OCI-LY7 (cell line): ENCODE results near the gene TP53I11. TPM values are rescaled to one million over a fixed set of nuclear protein-coding genes. Genes with fewer than 3 reads are reported as not detected.
A peak's percentile ranks its signal among the peaks of the same experiment; 100 is the strongest.

Source experiments
- BruUV-seq: library from RNA; stranded (reverse); fragments of 400-500 nt; replicated peaks from 2 replicates; lab custom pipeline; 2021; lab: Mats Ljungman, UMichigan
- CTCF ChIA-PET: fragments of 300-600 bp; sonication (Branson Sonifier 250); formaldehyde crosslinking; loops from one replicate; lab custom pipeline; 2022; ENCODE audit warnings: antibody characterized with exemption; ENCODE audit not compliant: unreplicated experiment; lab: Charles Lee
- POLR2A ChIA-PET: fragments of 300-600 bp; sonication (Branson Sonifier 250); formaldehyde crosslinking; loops from one replicate; lab custom pipeline; 2022; ENCODE audit warnings: antibody characterized with exemption; lab: Charles Lee
- DNase-seq: peaks from one replicate; pipeline ENCODE4 v3.0.0-alpha.2; 2015; ENCODE audit warnings: low spot score
- H2AFZ ChIP-seq: fragments of 200-600 bp; sonication (generic), shearing (Covaris generic); 2 replicates; pipeline ENCODE4 v1.6.1; 2014; ENCODE audit warnings: mild to moderate bottlenecking, antibody characterized with exemption, low read length, moderate library complexity
- H3K27ac ChIP-seq: fragments of 200-600 bp; sonication (generic); 2 replicates; pipeline ENCODE4 v1.5.1; 2014; ENCODE audit warnings: mixed run types, low read depth, mild to moderate bottlenecking, moderate library complexity, low read length, inconsistent platforms; ENCODE audit not compliant: poor library complexity, severe bottlenecking
- H3K36me3 ChIP-seq: fragments of 200-600 bp; sonication (generic); 2 replicates; pipeline ENCODE4 v1.6.1; 2014; ENCODE audit warnings: mild to moderate bottlenecking, antibody characterized with exemption, low read length, moderate library complexity, mixed read lengths; ENCODE audit not compliant: insufficient read depth
- H3K4me1 ChIP-seq: fragments of 200-600 bp; sonication (generic); 2 replicates; pipeline ENCODE4 v1.5.1; 2014; ENCODE audit warnings: mild to moderate bottlenecking, low read length; ENCODE audit not compliant: insufficient read depth, poor library complexity, severe bottlenecking
- H3K4me2 ChIP-seq: fragments of 200-600 bp; sonication (generic); 2 replicates; pipeline ENCODE4 v1.6.1; 2014; ENCODE audit warnings: mild to moderate bottlenecking, low read length
- H3K4me3 ChIP-seq: fragments of 200-600 bp; sonication (generic); 2 replicates; pipeline ENCODE4 v1.5.1; 2014; ENCODE audit warnings: mild to moderate bottlenecking, low read depth, low read length; ENCODE audit not compliant: poor library complexity, severe bottlenecking
- H3K79me2 ChIP-seq: fragments of 200-600 bp; sonication (generic); 2 replicates; pipeline ENCODE4 v1.6.1; 2016; ENCODE audit warnings: low read depth, mild to moderate bottlenecking, low read length, moderate library complexity, mixed read lengths; ENCODE audit not compliant: insufficient read depth
- H3K9me2 ChIP-seq: fragments of 200-600 bp; sonication (generic); 2 replicates; pipeline ENCODE4 v1.6.1; 2016; ENCODE audit warnings: mild to moderate bottlenecking, low read length, mixed read lengths; ENCODE audit not compliant: insufficient read depth
- H3K9me3 ChIP-seq: fragments of 200-600 bp; sonication (generic); 2 replicates; pipeline ENCODE4 v1.6.1; 2014; ENCODE audit warnings: mild to moderate bottlenecking, mixed run types, low read length, mixed read lengths
- H4K20me1 ChIP-seq: fragments of 200-600 bp; sonication (generic); 2 replicates; pipeline ENCODE4 v1.6.1; 2014; ENCODE audit warnings: mild to moderate bottlenecking, antibody characterized with exemption, low read length, moderate library complexity, mixed read lengths; ENCODE audit not compliant: insufficient read depth
- EZH2phosphoT487 ChIP-seq: fragments of 200-600 bp; sonication (generic); IDR thresholded peaks from 2 replicates; pipeline ENCODE4 v1.6.1; 2018; ENCODE audit warnings: low read depth, borderline replicate concordance, mild to moderate bottlenecking, mixed run types, antibody characterized with exemption, low read length, moderate library complexity, mixed read lengths
- intact Hi-C: fragments of 100-400 bp; cut with micrococcal nuclease; formaldehyde crosslinking; loops from one replicate; pipeline ENCODE4 v1.10.0; 2022; ENCODE audit not compliant: unreplicated experiment
- total RNA-seq, 2 experiments: library from RNA; depleted of rRNA in 1 of 2; stranded (reverse); fragments of >200 nt in 1 of 2; shearing (Covaris generic) in 1 of 2; gene quantifications; 2 replicates each; pipeline ENCODE4 v1.2.3, GENCODE V29; 2014 to 2022
- TF ChIP-seq, protein P1 (sequence below): fragments of 200-600 bp; sonication (generic); conservative IDR thresholded peaks from 2 replicates; pipeline ENCODE4 v1.5.1; 2014; ENCODE audit warnings: mild to moderate bottlenecking, antibody characterized with exemption, low read length, moderate library complexity, mixed read lengths

The TP53I11 gene
- total RNA-seq, 2 experiments from 2014 or later, result 0.25 to 0.51 TPM

DNA sequence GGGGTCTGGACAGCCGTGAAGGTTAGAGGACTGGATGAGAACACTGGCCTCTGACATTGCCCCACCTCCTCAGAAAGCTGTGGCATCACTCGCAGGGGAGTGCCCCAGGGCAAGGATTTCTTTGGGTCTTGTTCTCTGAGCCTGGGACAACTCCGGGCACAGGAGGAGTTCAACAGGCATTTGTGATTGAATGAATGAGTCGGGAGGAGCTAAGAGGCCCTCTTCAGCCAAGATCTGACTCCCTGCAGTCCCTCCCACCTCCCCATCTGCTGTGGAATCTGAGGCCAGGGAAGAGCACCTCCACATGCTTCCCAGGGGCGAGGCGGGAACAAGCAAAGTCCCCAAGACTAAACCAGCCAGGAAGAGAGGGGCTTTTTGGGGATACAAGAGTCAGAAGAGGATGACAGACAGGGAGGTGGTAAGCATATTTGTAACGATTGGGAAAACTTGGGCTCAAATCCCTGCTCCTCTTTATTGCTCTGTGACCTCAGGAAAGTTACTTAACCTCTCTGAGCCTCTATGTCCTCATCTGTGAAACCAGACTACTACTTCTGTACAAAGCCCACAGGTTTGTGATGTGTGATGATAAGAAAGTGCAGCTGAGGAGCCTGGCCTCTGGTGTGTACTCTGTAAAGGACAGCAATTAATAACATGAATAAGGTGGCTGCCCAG is 6.4 kb downstream of the TP53I11 start:
- no peak overlapping the region for H2AFZ ChIP-seq
- CTCF ChIA-PET, result no interaction called here
- no TSS peak for BruUV-seq
- TF ChIP-seq, protein P1, sequence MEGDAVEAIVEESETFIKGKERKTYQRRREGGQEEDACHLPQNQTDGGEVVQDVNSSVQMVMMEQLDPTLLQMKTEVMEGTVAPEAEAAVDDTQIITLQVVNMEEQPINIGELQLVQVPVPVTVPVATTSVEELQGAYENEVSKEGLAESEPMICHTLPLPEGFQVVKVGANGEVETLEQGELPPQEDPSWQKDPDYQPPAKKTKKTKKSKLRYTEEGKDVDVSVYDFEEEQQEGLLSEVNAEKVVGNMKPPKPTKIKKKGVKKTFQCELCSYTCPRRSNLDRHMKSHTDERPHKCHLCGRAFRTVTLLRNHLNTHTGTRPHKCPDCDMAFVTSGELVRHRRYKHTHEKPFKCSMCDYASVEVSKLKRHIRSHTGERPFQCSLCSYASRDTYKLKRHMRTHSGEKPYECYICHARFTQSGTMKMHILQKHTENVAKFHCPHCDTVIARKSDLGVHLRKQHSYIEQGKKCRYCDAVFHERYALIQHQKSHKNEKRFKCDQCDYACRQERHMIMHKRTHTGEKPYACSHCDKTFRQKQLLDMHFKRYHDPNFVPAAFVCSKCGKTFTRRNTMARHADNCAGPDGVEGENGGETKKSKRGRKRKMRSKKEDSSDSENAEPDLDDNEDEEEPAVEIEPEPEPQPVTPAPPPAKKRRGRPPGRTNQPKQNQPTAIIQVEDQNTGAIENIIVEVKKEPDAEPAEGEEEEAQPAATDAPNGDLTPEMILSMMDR, result no peak
- no peak overlapping the region for H3K4me3 ChIP-seq
- no peaks in the 10 kb centered on the region for H4K20me1 ChIP-seq
- intact Hi-C loops, result loop anchor here (5.0 kb wide), 1 partner anchor 88 kb away; no protein-coding TSS in a partner anchor
- no peaks in the 10 kb centered on the region for H3K9me2 ChIP-seq
- H3K4me1 ChIP-seq, result peaks cover 27% of the 10 kb centered on the region
- H3K36me3 ChIP-seq, result no peaks in the 10 kb centered on the region
- DNase-seq, result no peak
- H3K4me2 ChIP-seq, result peak overlapping the region; percentile 65; the same call in 1 of the 2 replicates
- no peaks in the 10 kb centered on the region for H3K79me2 ChIP-seq
- H3K9me3 ChIP-seq, result no peaks in the 10 kb centered on the region
- no peak overlapping the region for H3K27ac ChIP-seq
- POLR2A ChIA-PET, result interaction anchor here (0.6 kb wide), 1 partner anchor 338 kb away, joined by 3 read pairs; no protein-coding TSS in a partner anchor

- no TSS peak for BruUV-seq
- Histone ChIP-seq H3K79me2 (no peaks in the 10 kb centered on the region), H3K9me3 (no peaks in the 10 kb centered on the region), H4K20me1 (no peaks in the 10 kb centered on the region), H3K4me2 (peak overlapping the region; percentile 65), H3K9me2 (no peaks in the 10 kb centered on the region), H3K27ac (peak overlapping the region; percentile 10), H2AFZ (no peak overlapping the region), H3K4me1 (peaks cover 27% of the 10 kb centered on the region), H3K4me3 (peak overlapping the region; percentile 24), H3K36me3 (no peaks in the 10 kb centered on the region)
- intact Hi-C loops, result loop anchor here (5.0 kb wide), 1 partner anchor 89 kb away; no protein-coding TSS in a partner anchor
- ChIA-PET CTCF (interaction anchor here (1.0 kb wide), 1 partner anchor 17 kb away, joined by 4 read pairs; no protein-coding TSS in a partner anchor), POLR2A (no interaction called here)
- DNase-seq, result peak; percentile 62
- TF ChIP-seq, protein P1, result no peak
- TF ChIP-seq EZH2phosphoT487, result no peak
These were observed 7.0 kb downstream of the TP53I11 start for GRCh38 chr11:44943696-44944095.

GRCh38 chr11:44943118-44943517 is 7.6 kb downstream of the TP53I11 start:
- ChIA-PET POLR2A (no interaction called here), CTCF (interaction anchor here (1.0 kb wide), 1 partner anchor 16 kb away, joined by 4 read pairs; no protein-coding TSS in a partner anchor)
- no peaks in the 10 kb centered on the region for H3K36me3 ChIP-seq
- no peaks in the 10 kb centered on the region for H4K20me1 ChIP-seq
- peak; percentile 83 for DNase-seq
- peak overlapping the region; percentile 20 for H3K27ac ChIP-seq
- TF ChIP-seq, protein P1, result no peak
- TF ChIP-seq EZH2phosphoT487, result no peak
- peak overlapping the region; percentile 35; the same call in 1 of the 2 replicates for H2AFZ ChIP-seq
- intact Hi-C loops, result loop anchor here (5.0 kb wide), 1 partner anchor 89 kb away; no protein-coding TSS in a partner anchor
- H3K9me3 ChIP-seq, result no peaks in the 10 kb centered on the region
- peak overlapping the region; percentile 65 for H3K4me2 ChIP-seq
- no TSS peak for BruUV-seq
- no peaks in the 10 kb centered on the region for H3K79me2 ChIP-seq
- H3K4me1 ChIP-seq, result peaks cover 27% of the 10 kb centered on the region
- H3K4me3 ChIP-seq, result peak overlapping the region; percentile 24
- no peaks in the 10 kb centered on the region for H3K9me2 ChIP-seq
